ENCODE data around the gene DNAJC12.
"Not testable (repeated sequence)": the region's sequence is repeated elsewhere in the genome, so short reads cannot be mapped to it uniquely, and the experiment has no call there.

Gene DNAJC12

GRCh38 chr10:67839951-67840350, 2.0 kb upstream of the DNAJC12 start:
- no peak for DNase-seq (ENCODE audit: low read depth)

GRCh38 chr10:67839511-67839910, 1.5 kb upstream of the DNAJC12 start:
- not testable (repeated sequence) for DNase-seq (ENCODE audit: low read depth)

- DNase-seq (ENCODE audit: low read depth): no peak
Observed at GRCh38 chr10:67836972-67837371, 1.0 kb downstream of the DNAJC12 start.

- DNase-seq (ENCODE audit: low read depth): no peak
Observed at GRCh38 chr10:67836488-67836887, 1.5 kb downstream of the DNAJC12 start.

GRCh38 chr10:67835541-67836394, 2.2 kb downstream of the DNAJC12 start:
- DNase-seq (ENCODE audit: low read depth): not testable (repeated sequence)

GRCh38 chr10:67834375-67834774, 3.6 kb downstream of the DNAJC12 start:
- no peak for DNase-seq (ENCODE audit: low read depth)

GRCh38 chr10:67827811-67828210, 10.2 kb downstream of the DNAJC12 start:
- DNase-seq (ENCODE audit: low read depth): no peak

GRCh38 chr10:67819768-67820204, 18.2 kb downstream of the DNAJC12 start:
- DNase-seq (ENCODE audit: low read depth): no peak

- no peak for DNase-seq (ENCODE audit: low read depth)
Observed at GRCh38 chr10:67818323-67818722, 19.7 kb downstream of the DNAJC12 start.

- DNase-seq (ENCODE audit: low read depth): no peak
Observed at GRCh38 chr10:67816719-67817118, 21.3 kb downstream of the DNAJC12 start.

GRCh38 chr10:67815571-67816059, 22.4 kb downstream of the DNAJC12 start:
- no peak for DNase-seq (ENCODE audit: low read depth)

- DNase-seq (ENCODE audit: low read depth): no peak
Observed at GRCh38 chr10:67812007-67812406, 26.0 kb downstream of the DNAJC12 start.

- no peak for DNase-seq (ENCODE audit: low read depth)
Observed at GRCh38 chr10:67809107-67809506, 28.9 kb downstream of the DNAJC12 start.

GRCh38 chr10:67808704-67809103, 29.3 kb downstream of the DNAJC12 start:
- no peak for DNase-seq (ENCODE audit: low read depth)

GRCh38 chr10:67807855-67808456, 30.0 kb downstream of the DNAJC12 start:
- no peak for DNase-seq (ENCODE audit: low read depth)

- DNase-seq (ENCODE audit: low read depth): no peak
Observed at GRCh38 chr10:67804395-67804678, 33.7 kb downstream of the DNAJC12 start.

- DNase-seq (ENCODE audit: low read depth): no peak
Observed at GRCh38 chr10:67803588-67804394, 34.2 kb downstream of the DNAJC12 start.

GRCh38 chr10:67802767-67803538, 35.0 kb downstream of the DNAJC12 start:
- no peak for DNase-seq (ENCODE audit: low read depth)

GRCh38 chr10:67801118-67801517, 36.9 kb downstream of the DNAJC12 start:
- no peak for DNase-seq (ENCODE audit: low read depth)

GRCh38 chr10:67794909-67795460, 43.0 kb downstream of the DNAJC12 start:
- DNase-seq (ENCODE audit: low read depth): no peak

GRCh38 chr10:67794256-67794655, 43.7 kb downstream of the DNAJC12 start:
- DNase-seq (ENCODE audit: low read depth): no peak

GRCh38 chr10:67793313-67793712, 44.7 kb downstream of the DNAJC12 start:
- DNase-seq (ENCODE audit: low read depth): no peak

Data from HS-27A (cell line).